Measurements from ENCODE around the gene TOX2.
A peak's percentile ranks its signal among the peaks of the same experiment; 100 is the strongest.

Gene TOX2

DNA sequence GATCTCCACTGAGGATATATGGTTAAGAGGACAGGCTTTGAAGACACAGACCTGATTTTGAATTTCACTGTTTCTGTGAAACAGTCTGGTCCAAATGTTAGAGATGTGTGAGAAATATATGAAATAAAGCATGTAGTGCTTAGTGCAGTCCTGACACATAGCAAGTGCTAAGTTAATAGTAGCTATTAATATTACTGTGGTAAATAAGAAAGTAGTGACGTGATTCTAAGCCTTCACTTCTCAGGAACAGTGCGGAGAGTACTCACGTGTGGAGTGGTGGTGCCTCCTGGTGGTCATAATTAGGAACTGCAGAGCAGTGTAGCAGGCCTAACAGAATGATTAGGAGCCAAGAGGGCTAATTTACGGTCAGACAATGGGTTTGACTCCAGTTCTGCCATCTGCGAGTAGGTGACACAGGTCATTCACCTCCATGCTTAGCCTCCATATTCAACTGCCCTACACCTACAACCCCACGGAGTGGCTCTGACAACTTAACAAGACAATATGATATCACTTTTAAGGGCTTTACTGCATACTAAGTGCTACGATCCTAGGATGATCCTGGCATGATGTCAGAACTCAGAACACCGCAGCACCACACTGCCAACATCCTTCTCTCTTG, 166.1 kb downstream of the TOX2 start:
- DNase-seq (ENCODE audit: low spot score): peak; percentile 83

DNA sequence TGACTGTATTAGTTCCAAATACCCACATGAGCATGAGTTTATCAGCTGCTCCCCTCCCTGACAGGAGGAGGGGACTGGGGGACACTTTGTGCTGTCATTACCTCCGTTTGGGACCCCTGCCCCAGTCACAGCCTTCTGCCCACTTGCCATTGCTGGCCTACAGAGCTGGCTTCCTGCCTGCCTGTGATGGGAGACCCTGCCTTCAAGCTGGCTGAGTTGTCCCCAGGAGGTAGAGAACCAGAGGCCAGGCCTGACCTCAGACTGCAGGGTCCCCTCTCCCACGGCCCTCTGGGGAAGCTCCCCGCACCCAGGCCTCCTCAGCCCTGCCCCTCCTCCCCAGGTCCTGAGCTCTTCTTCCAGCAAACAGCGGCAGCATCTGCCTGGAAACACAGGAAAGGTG, 166.8 kb downstream of the TOX2 start:
- DNase-seq (ENCODE audit: low spot score): no peak

DNA sequence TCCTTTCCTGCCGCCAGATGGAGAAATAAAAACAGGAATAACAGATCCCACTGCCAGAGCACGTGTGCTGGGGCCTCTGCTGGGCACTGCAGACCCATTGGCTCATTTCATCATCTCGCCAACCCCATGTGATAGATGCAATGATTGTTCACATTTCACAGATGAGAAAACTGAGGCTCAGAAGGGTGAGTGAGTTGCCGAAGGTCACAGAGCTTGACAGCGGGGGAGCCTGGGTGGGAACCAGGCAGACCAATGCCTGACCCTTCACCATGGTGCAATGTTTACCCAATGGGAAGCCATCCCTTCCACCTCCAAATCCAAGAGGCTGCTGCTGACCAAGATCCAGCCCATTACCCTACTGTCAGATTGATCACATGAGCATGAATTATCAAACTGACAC, 167.2 kb downstream of the TOX2 start:
- DNase-seq (ENCODE audit: low spot score): no peak

DNA sequence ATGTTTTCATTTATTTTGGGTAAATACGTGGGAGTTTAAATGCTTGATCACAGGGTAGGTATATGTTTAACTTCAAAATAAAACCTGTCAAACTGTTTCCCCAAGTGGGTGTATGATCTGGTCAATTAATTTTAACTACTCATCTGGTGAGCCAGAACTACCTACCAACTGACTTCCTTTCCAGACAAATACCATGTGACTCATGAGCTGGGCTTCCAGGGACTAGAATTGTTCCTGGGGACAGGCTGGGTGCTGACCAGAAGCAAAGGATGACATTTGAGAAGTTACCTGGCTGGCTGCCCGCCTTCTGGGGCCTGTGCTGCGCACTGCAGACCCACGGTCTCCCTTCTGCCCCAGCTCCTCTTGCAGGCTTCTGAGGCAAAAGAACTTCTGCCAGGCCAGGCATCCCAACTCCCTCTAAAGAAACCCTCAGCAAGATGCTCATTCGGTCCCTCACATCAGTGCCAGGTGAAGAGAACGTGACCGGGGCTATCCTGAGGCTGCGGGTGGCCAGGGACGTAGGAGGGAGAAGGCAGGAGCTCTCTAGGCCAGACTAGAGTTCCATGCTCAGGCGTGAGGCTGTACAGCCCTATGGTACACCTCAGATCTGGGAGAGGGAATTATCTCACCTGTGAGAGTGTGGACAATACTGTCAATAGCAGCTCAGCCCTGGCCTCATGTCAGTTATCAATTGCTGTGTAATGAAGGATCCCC, 168.7 kb downstream of the TOX2 start:
- DNase-seq (ENCODE audit: low spot score): no peak

- no peak for DNase-seq (ENCODE audit: low spot score)
Observed at GRCh38 chr20:44084439-44084838, 169.8 kb downstream of the TOX2 start.

GRCh38 chr20:44084891-44085290, 170.2 kb downstream of the TOX2 start:
- no peak for DNase-seq (ENCODE audit: low spot score)

- no peak for DNase-seq (ENCODE audit: low spot score)
Observed at GRCh38 chr20:44085616-44086434, 171.2 kb downstream of the TOX2 start.

DNA sequence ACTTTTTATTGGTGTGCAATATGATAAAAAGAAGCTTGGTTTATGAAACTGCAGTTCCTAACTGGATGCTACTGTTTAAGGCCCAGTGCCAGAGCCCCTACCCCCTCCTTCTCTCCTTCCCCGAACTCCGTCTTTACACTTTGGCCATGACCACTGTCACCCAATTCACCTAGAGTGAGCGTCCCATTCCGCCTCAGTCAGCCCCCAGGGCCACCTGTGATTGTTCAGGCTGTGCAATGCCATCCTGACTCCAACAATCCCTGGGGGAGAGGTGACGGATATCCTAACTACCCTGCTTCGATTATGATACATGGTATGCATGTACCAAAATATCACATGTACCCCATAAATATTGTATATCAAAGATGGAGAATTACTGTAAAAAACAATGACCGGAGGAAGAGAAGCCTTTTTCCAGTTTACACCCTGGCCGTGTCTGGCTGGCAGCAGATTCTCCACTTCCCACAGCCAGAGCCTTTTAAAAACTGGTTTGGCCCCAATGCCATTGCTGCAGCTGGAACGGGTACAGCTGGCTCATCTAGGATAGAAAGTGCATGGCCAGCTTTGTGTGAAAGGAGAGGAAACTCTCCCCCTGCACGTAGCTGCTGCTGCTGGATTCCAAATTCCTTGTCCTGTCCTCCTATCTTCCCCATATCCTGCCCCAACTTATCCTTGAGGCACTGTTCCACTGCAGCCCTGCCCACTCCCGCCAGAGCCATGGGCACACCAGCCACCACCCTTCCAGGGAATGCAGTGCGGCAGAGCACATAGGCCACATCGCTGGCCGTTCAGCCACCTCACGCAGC, 172.6 kb downstream of the TOX2 start:
- no peak for DNase-seq (ENCODE audit: low spot score)

DNA sequence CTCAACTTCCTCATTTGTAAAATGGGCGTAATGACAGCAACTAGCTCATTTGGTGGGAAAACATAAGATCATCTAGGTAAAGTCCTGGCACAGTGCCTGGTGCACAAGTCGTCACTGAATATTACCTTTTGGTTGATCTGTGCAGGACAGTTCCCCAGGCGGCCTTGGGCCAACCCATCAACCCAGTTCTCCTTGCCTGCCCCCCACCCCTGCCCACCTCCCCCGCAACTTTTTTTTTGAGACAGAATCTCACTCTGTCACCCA, 173.1 kb downstream of the TOX2 start:
- no peak for DNase-seq (ENCODE audit: low spot score)

GRCh38 chr20:44089987-44090674, 175.5 kb downstream of the TOX2 start:
- DNase-seq (ENCODE audit: low spot score): no peak

DNA sequence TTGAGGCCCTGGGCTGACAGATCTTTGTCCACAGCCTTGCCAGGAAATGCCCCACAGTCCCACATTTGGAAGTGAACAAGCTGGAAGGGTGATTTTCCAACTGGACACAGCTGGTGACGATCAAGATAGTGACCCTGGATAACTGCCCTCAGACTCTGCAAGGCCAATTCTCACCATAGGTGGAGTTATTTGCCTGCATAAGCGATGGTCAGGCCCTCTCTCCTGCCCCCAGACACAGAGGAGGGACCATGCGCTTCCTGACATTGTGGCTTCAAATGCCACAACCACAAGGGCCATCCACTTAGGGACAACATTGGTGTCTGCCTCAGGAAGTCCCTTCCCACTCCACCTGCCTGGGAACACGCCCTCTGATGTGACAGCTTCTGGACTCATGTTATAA, 176.4 kb downstream of the TOX2 start:
- no peak for DNase-seq (ENCODE audit: low spot score)

DNA sequence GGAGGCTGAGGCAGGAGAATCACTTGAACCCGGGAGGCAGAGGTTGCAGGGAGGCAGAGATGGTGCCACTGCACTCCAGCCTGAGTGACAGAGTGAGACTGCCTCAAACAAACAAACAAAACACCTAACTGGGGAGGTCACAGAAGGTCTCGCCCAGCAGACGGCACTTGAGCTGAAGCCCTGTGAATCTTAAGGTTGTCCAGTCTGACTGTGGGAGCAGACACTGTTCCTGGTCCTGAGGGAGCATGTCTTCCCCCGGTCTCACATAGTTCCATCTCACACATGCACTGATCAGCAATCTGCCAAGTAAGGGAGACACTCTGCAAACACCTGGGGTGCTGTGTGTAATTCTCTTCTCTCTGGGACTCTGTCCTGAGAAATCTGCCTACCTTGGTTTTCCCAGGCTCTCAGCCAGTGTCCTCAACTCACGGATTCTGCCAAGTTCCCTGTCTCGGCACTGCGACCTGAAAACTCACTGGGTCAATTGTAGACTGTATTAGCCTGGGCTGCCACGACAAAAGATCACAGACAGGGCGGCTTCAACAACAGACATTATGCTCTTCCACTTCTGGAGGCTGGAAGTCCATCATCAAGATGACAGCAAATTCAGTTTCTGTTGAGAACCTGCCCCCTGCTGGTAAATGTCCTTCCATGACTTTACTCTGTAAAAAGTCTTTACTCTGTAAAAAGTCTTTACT, 178.0 kb downstream of the TOX2 start:
- no peak for DNase-seq (ENCODE audit: low spot score)

DNA sequence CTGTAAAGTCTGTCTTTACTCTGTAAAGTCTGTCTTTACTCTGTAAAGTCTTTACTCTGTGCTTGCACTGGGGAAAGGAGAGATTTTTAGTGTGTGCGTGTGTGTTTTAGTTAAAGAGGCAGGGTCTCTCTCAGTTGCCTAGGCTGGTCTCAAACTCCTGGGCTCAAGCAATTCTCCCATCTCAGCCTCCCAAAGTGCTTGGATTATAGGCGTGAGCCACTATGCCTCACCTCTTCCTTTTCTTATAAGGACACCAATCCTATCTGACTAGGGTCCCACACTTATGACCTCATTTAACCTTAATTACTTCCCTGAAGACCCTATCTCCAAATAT, 178.6 kb downstream of the TOX2 start:
- DNase-seq (ENCODE audit: low spot score): no peak

GRCh38 chr20:44095831-44096230, 181.2 kb downstream of the TOX2 start:
- DNase-seq (ENCODE audit: low spot score): no peak

DNA sequence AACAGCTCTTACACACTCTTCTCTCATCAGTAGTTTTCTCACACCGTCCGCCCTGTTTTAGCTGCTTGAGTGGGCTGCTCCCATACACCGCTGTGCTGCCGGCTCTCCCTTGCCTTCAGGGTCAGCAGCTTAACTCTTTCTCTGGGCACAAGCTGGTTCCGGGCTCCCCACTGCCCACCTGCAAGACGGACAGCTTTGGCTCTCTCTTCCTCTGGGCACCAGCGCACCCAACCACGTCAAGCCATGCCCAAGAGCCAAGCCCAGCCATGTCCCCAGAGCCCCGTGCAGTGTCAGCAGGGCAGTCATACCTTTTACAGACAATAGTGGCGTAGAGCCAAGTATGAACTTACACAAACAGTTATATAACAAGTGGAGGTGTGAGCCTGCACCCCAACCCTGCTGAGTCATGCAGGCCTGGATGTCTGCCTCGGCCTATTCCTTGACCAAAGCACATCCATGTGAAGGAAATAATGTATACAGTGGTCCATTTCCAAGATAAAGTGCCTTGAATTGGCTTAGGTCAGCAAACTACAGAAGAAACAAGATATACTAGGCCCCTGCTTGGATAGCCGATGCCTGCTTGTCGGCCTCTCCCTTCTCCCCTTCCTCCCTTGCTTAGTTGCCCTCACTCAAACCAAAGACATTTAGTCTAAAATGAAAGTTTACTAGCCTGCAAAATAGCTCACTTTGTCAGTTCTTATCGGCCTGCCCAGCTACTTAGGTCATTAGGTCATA, 183.0 kb downstream of the TOX2 start:
- no peak for DNase-seq (ENCODE audit: low spot score)

- no peak for DNase-seq (ENCODE audit: low spot score)
Observed at GRCh38 chr20:44098256-44098630, 183.6 kb downstream of the TOX2 start.

DNA sequence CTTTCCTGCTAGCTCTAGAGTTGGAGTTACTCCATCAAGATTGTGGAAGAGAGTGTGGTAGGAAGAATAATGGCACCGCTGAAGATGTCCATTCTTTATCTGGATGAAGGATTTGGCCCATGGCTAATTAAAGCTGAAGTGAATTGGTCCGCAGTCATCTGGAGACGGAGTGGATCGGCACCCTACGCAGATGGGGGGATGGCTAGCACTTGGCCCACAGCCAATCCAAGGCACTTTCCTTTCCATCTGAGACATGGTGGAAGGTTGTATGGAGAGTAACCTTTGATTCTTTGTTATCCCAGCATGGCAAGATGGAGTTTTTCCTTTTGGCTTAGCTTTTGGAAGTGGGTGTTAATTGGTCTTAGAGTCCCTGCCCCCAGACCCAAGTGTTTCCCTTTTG, 184.0 kb downstream of the TOX2 start:
- DNase-seq (ENCODE audit: low spot score): no peak

GRCh38 chr20:44099832-44100231, 185.2 kb downstream of the TOX2 start:
- DNase-seq (ENCODE audit: low spot score): no peak

DNA sequence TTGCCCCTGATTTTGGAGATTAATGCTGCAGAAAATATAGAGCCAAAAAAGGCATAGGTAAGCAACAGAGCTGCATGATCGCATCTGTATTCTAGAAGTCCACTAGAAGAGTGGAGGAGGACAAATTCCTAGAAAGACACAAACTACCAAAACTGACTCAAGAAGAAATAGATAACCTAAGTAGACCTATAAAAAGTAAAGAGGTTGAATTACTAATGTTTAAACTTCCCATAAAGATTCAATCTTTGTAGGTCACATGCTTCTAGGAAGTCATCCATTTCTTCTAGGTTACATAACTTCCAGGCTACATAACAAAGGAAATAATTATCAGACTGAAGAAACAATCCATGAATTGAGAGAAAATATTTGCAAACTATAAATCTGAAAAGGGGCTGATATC, 187.9 kb downstream of the TOX2 start:
- DNase-seq (ENCODE audit: low spot score): no peak

- no peak for DNase-seq (ENCODE audit: low spot score)
Observed at GRCh38 chr20:44104798-44105517, 190.3 kb downstream of the TOX2 start.

All from HuH-7.5 (cell line).